GM20431 (cell line): ENCODE measurements around the gene FBXO39.
"Not testable (repeated sequence)": the region's sequence is repeated elsewhere in the genome, so short reads cannot be mapped to it uniquely, and the experiment has no call there.

Source experiments
- in situ Hi-C: fragments of 300-500 bp; cut with MseI, MboI; formaldehyde crosslinking; loops from one replicate; pipeline ENCODE4 v1.15.0; 2020; ENCODE audit warnings: low sequenced_read_pairs; ENCODE audit not compliant: unreplicated experiment

Gene FBXO39

DNA sequence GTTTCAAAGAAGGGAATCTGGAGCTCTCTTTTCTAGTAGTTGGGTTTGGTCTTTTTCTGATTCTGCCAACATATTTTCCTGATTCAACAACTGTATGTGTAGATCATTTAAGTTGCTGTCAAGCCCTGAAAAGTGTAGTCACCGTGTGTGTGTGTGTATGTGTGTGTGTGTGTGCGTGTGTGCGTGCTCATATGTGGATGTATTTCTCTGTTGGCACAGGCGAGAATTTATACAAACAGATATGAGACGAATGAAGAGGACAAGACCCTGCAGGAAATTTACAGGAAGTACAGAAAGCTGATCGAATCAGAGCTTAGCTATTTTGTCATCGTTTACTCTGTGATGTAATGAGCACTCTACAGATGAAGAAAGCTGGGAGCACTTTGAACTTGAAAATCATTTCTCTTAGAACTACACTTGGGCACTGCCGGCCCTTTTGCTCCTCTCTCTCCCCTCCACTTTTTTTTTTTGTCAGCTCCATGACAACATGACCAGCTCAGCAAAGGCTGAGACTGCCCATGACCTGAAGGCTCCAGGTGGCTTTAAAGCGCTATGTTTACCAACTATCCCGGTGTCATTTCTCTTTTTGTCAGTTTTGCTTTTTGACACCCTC is 11.2 kb downstream of the FBXO39 start:
- in situ Hi-C loops = no loop called here

DNA sequence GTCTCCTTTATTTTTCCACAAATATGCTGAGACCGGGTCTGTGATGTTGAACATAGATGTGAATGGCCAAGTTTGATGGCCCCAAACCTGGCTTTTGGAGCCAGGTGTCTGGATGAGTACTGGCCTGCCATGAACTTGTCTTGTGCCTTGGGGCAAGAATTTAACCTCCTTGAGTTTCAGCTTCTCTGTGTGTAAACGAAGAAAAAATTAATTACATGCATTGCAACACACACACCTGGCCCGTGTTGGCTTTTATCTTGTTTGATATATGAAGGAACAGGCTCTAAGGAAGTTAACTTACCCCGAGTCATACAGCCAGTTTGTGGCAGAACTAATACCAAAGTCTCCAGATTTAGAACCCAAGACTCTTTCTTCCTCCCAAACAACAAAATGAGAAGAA is 13.1 kb downstream of the FBXO39 start:
- in situ Hi-C loops = no loop called here

DNA sequence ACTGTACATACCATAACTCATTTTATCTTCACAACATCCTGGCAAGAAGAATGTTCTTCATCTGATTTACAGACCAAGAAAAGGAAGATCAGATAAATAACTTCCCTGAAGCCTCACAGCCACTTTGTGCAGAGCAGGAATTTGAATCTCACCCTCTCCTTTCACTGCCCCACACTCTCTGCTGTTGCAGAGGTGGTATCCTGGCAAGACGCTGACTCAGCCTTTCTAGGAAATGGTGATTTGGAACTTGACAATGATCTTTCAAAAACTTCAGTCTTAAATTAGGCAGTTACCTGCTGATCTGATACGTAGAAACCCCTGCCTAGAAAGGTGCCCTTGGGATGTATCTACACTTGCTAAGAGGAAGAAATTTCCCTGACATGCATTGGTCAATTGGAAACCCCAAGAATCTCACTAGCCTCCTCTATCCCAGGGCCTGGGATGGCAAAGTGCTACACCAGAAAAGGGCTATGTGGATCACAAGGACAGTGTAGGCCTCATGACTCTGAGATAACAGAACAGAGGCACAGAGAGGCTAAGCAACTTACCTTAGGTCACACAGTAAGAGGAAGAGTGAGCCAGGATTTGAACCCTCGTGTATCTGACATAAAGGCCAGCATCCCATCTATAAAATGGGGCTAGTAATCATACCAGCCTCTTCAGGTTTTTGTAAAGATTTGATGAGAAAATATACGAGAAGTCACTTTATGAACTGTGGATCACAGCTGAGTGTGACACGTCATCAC is 17.9 kb downstream of the FBXO39 start:
- in situ Hi-C loops = no loop called here

DNA sequence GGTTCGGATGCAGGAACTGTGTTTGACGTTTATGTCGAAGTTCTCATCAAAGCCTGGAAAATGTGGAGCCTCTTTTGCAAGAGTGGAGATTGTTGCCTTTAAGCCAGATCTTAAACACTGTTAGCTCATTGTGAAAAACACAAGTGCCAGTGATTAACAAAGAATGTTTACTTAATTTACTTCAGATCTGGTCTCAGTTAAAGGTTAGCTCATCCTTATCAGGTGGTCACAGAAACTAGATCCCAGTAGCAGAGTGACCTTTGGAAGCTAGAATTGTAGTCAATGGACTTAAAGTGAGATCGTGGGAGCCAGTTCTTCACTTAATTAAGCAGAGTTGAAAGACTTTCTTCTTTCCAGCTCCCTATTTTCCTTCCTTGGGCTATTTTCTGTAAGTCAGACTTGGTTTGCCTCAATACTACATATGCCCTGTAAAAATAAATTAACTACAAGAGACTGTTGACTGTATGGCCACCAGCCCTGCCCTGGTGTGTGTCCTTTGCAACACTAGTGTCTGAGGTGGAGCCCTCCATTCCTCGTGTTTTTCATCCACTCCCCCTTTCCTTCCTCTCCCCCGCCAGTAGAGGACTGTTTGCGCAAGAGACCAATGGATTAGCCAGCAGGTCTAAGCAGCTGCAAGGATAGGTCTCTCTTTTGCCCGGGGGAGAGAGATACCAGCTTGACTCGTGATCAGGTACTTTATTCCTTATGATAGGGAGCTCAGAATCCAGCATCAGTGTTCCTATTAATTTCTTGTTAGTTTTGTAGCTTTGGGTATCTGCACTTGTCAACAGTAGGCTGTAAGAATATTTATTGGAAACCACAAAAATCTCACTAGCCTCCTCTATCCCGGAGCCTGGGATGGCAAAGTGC is 20.2 kb downstream of the FBXO39 start:
- in situ Hi-C loops = no loop called here

DNA sequence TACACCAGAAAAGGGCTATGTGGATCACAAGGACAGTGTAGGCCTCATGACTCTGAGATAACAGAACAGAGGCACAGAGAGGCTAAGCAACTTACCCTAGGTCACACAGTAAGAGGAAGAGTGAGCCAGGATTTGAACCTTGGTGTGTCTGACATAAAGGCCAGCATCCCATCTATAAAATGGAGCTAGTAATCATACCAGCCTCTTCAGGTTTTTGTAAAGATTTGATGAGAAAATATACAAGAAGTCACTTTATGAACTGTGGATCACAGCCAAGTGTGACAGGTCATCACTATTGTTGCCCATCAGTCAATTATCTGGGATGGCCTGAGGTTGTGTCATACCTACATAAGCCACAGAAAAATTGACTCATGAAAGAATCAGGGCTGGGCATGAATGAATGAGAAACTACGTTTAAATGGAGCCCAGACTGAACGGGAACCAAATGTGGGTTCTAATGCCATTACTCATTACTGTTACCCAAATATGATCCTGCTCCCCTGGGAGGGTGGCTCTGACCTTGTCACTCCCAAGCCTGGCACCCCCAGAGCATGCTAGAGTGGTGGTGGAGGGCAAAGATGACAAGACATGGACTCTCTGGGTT is 21.0 kb downstream of the FBXO39 start:
- in situ Hi-C loops = no loop called here

DNA sequence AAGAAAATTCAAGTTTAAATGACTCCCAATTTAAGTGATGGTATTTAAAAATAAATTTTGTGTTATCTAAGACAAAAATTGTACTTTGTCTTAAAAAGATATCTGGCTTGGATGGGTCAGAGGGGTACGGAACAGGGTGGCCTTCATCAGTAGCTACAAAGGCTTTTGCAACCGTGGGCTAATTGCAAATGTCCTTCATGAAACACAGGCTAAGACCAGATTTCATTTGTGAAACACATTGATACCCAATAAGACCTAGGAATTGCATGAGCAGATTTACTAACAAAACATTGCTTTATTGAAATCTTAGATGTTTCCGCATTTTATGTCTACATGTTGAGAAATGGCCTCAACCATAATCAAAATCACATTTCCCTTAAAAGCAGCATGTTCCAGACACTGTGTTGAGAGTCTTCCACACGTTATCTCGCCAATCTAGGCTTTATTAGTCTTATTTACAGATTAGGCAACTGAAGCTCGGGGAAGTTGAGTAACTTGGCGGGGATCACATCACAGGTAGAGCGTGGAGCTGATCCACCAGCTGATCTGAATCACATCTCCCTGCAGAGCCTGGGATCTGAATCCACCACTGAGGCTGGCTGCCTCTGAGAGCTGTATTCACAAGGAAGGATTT is 21.8 kb downstream of the FBXO39 start:
- in situ Hi-C loops = no loop called here

DNA sequence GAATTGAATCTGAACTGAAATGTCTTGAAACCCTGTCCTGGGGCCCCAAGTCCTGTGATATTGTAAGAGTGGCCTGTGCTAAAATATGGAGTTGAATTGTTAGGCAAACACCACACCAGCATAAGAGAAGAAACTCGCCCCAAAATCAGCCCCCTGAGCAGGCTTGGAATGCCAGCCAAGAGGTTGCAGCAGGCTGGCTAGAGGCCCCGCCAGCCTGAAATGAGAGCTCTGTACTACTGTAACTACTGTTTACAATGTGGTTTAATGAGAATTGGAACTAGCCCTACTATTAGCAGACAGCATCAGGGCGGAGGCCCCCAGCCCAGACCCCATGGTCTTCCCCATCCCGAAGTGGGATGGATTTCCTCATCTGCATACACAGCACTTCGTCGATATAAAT is 23.7 kb downstream of the FBXO39 start:
- in situ Hi-C loops = no loop called here

DNA sequence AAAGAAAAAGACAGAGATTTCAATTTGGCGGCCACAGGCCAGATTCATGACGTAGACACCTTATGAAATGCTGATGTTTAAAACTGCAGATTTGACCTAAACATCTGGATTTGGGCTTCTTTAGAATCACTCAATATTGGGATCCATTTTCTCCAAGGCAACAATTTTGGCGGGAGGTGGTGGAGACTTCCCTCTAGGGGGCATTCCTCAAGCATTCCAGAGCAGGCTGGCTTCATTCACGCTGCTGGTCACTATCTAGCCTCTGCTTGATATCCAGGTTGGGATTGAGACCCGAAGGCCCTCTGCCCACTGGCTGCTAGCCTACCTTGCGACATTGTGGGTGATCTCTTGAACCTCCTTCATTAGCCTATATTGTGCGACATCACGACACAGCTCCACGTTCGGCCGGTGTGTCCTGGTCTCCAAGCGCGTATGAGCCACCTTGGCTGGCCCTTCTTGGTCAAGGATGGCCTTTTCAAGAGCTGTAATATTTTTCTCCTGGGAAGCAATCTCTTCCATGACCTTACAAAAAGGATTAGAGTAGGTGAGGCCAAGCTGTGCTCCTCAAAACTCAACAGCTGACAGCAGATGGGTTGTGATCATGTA is 24.5 kb downstream of the FBXO39 start:
- in situ Hi-C loops = no loop called here

DNA sequence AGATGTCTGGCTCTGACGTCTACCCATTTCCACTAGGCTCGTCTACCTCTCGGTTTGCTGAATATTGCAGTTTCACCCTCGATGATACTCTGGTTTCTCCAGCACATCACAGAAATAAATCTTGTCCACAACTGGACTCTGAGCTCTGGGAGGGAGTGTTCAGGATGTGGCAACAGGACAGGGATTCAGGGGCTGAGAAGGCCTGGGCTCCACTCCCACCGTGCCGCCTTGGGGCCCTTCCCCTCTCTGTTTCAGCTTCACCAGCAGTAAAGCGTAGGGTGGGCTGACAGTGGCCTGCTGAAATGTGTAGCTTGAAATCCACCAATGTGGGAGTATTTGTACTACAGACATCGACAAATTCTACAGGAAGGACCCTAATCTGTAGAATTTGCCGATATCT is 35.5 kb downstream of the FBXO39 start:
- in situ Hi-C loops = no loop called here

DNA sequence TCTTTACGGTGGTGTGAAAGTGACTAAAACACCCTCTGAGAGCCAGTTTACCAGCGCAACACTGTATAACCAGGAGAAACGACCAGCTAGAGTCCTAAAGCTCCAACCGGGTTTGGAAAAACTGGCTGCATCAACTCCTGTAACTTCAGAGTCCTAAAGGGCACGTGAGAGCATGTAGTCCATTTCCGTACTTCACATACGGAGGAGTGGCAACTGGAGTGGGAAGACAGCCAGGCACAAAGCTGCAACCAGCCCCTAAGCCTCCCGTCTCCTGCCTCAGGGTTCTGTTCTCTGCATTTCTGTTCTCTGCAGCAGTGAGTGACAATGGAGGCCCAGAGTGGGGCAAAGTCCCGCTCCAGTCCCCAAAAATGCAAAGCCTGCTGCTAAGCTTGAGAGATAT is 36.3 kb downstream of the FBXO39 start:
- in situ Hi-C loops = no loop called here

DNA sequence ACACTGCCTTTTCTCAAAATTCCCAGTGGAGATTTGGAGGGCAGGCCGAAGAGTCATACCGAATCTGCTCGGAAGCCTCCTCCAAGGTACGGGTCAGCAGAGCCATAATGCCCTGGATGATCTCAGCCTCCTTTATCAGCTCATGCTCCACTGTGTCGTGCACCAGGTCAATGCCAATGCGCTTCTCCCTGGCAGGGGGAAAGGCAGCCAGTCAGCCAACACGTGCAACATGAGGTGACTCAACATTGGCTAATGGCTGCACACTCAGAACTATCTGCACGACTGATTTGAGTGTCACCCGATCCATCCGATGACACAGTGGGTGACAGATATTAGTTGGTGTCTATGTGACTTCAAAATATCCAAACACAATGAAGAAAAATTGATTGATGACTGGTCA is 39.8 kb downstream of the FBXO39 start:
- in situ Hi-C loops = no loop called here

DNA sequence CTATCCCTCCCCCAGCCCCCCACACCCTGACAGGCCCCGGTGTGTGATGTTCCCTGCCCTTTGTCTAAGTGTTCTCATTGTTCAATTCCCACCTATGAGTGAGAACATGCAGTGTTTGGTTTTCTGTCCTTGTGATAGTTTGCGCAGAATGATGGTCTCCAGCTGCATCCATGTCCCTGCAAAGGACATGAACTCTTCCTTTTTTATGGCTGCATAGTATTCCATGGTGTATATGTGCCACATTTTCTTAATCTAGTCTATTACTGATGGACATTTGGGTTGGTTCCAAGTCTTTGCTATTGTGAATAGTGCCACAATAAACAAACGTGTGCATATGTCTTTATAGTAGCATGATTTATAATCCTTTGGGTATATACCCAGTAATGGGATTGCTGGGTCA is 40.4 kb downstream of the FBXO39 start:
- in situ Hi-C loops = not testable (repeated sequence)

DNA sequence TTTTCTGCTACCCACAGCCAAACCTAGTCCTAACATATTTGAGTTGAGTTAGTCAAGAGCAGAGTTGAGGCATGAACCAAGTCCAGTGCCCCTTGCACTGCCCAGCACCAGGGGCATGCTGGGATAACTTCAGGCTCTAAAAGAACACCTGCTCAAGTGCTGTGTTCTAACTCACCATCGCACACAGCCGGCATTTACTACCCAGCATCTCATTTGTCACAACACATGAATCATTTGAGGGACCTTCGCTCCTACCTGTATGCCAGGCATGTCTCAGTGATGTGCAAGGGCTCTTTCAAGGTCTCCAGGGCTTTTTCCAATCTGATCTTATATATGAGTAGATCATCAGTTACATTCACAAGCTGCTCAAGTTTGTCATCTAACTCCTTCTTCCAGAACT is 42.9 kb downstream of the FBXO39 start:
- in situ Hi-C loops = no loop called here

DNA sequence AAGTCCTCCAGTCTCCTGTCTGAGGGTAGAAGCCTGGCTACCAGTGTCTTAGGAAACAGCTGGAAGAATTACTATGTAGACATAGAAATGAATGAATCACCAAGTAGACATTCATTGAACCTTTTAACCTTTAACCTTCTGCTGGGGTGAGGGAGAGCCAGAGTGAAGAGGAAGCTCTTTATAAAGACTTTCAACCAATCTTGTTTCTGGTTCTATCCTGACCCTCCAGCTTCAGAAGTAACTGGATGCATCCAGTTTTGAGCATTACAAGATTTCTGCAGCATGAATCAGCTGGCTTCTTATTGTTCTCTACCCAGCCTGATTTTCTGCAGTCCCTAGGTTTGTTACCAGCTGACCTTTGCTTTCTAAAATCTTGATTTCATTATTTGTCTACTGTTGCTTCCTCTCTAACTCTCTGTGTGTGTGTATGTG is 47.0 kb downstream of the FBXO39 start:
- in situ Hi-C loops = no loop called here

DNA sequence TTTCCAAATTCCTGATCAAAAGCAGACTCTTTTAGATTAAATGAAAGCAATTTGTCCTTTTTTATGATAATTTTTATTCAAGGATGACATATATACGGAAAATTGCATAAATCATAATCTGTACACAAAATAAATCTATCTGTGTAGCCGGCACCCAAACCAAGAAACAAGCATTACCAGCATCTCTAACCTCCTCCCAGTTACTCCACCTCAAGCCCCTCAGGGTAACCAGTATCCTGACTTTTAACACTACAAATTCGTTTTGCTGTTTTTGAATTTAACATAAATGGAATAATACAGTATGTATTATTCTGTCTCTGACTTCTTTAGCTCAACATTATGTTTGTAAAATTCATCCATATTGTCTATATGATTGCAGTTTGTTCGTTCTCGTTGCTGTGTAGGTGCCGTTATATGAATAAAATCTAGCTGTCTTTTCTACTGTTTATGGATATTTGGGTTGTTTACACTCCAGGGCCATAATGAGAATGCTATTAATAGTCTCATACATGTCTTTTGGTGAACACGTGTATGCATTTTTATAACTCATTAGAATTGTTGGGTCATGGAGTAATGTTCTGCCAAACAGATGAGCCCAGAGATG is 54.5 kb downstream of the FBXO39 start:
- in situ Hi-C loops = loop anchor here (25.0 kb wide), 1 partner anchor 168 kb away; the partner anchor contains the start of genes C17orf100 and MED31

DNA sequence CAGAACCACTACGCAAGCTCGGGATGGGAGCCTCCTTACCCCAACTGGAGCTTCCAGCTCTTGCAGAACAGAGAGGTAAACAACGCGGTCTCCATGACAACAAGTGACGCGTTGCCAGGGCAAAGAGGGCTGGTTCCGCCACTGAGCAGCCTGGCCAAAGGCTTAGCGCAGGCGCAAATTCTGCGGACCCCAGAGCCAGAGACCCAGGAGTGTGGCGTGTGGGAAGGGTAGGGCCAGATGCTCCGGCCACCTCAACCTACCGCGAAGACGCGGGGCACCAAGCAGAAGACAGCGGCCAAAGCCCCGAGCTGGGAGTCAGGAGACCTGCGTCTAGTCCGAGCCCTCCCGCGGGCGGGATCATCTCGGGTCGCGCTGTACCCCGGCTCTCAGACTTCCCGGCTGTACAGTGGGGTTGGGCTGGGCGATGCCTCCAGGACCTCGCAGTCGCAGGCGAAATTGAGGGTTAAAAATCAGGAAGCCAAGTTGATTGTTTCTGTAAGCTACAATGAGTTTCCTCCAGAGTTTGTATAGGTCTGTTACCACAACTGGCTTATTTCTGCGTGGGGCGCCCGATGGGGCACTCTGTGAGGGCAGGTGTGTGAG is 55.7 kb downstream of the FBXO39 start, which contains the start of gene TEKT1:
TSS of gene TEKT1 (minus strand) at position 69 of the 603 bp plus-strand sequence. CDS start 1,353 bp downstream, outside the sequence.
- in situ Hi-C loops = loop anchor here (25.0 kb wide), 1 partner anchor 169 kb away; the partner anchor contains the start of genes C17orf100 and MED31
